Endothelial cell (in vitro differentiated cells): Measurements from ENCODE around the gene DNHD1. TPM values are rescaled to one million over a fixed set of nuclear protein-coding genes. Genes with fewer than 3 reads are reported as not detected.

Experiments used
- DNase-seq: peaks from one replicate; pipeline ENCODE4 v3.0.0; 2021; ENCODE audit warnings: low spot score
- H3K27ac Mint-ChIP-seq: one replicate; pipeline ENCODE4 v1.8.0; 2021; ENCODE audit warnings: mixed read lengths, inconsistent platforms; ENCODE audit not compliant: unreplicated experiment
- H3K27me3 Mint-ChIP-seq: one replicate; pipeline ENCODE4 v1.8.0; 2021; ENCODE audit warnings: mild to moderate bottlenecking, moderate library complexity, mixed read lengths, inconsistent platforms; ENCODE audit not compliant: unreplicated experiment
- H3K36me3 Mint-ChIP-seq: one replicate; pipeline ENCODE4 v1.8.0; 2021; ENCODE audit warnings: mild to moderate bottlenecking, low read depth, mixed read lengths, inconsistent platforms; ENCODE audit not compliant: unreplicated experiment
- H3K4me1 Mint-ChIP-seq: one replicate; pipeline ENCODE4 v1.8.0; 2021; ENCODE audit warnings: mild to moderate bottlenecking, mixed read lengths, inconsistent platforms; ENCODE audit not compliant: unreplicated experiment
- H3K4me3 Mint-ChIP-seq: one replicate; pipeline ENCODE4 v1.8.0; 2021; ENCODE audit warnings: mild to moderate bottlenecking, mixed read lengths, inconsistent platforms; ENCODE audit not compliant: unreplicated experiment
- H3K9me3 Mint-ChIP-seq: one replicate; pipeline ENCODE4 v1.8.0; 2021; ENCODE audit warnings: mixed read lengths, inconsistent platforms; ENCODE audit not compliant: unreplicated experiment
- CTCF ChIP-seq: fragments of 200-600 bp; sonication (generic); IDR thresholded peaks from one replicate; pipeline ENCODE4 v1.5.0; 2021; ENCODE audit warnings: antibody characterized with exemption; ENCODE audit not compliant: unreplicated experiment
- long read RNA-seq: library from polyadenylated mRNA; unstranded; transcript quantifications from one replicate; pipeline ENCODE4 v2.0.0, GENCODE V29; 2020; ENCODE audit not compliant: unreplicated experiment
- total RNA-seq: library from RNA; stranded (reverse); fragmentation: NEBNext Ultra II Directional; extraction: Animal tissue kit (Norgen Biotek cat#: 25700); gene quantifications from one replicate; pipeline ENCODE4 v1.2.1, GENCODE V29; 2021; ENCODE audit not compliant: unreplicated experiment

The DNHD1 gene
- total RNA-seq, result 8.5 TPM
- long read RNA-seq, result 0 reads

GRCh38 chr11:6497069-6497839 lies at the start of gene DNHD1:
Gene DNHD1, plus strand, starts transcription at chr11:6497280. Its CDS starts 936 bp downstream, at chr11:6498216.
- H3K27me3 Mint-ChIP-seq, result peaks cover 4% of the 10 kb centered on the region
- peaks cover 3% of the 10 kb centered on the region for H3K4me1 Mint-ChIP-seq
- no peaks in the 10 kb centered on the region for H3K9me3 Mint-ChIP-seq
- H3K27ac Mint-ChIP-seq, result no peak within 1 kb of the TSS
- peaks cover 12% of the 10 kb centered on the region for H3K36me3 Mint-ChIP-seq
- peak within 1 kb of the TSS; percentile 48 for H3K4me3 Mint-ChIP-seq
- DNase-seq, result peak; percentile 21
- no peak for TF ChIP-seq CTCF

GRCh38 chr11:6448574-6448973 lies 48.5 kb upstream of the DNHD1 start:
- Mint-ChIP-seq H3K9me3 (no peaks in the 10 kb centered on the region), H3K27me3 (peaks cover 1% of the 10 kb centered on the region), H3K27ac (no peak overlapping the region), H3K4me1 (peaks cover 6% of the 10 kb centered on the region), H3K36me3 (peaks cover 3% of the 10 kb centered on the region), H3K4me3 (no peak overlapping the region)
- no peak for DNase-seq
- TF ChIP-seq CTCF, result no peak

- H3K36me3 Mint-ChIP-seq, result peaks cover 22% of the 10 kb centered on the region
- no peak overlapping the region for H3K27ac Mint-ChIP-seq
- H3K4me1 Mint-ChIP-seq, result no peaks in the 10 kb centered on the region
- no peak for TF ChIP-seq CTCF
- H3K9me3 Mint-ChIP-seq, result no peaks in the 10 kb centered on the region
- H3K27me3 Mint-ChIP-seq, result peaks cover 1% of the 10 kb centered on the region
- H3K4me3 Mint-ChIP-seq, result no peak overlapping the region
- DNase-seq, result no peak
Observed at GRCh38 chr11:6452219-6452618, 44.9 kb upstream of the DNHD1 start.

- H3K27me3 Mint-ChIP-seq, result peaks cover 2% of the 10 kb centered on the region
- DNase-seq, result no peak
- no peaks in the 10 kb centered on the region for H3K4me1 Mint-ChIP-seq
- no peak for TF ChIP-seq CTCF
- H3K4me3 Mint-ChIP-seq, result no peak overlapping the region
- no peak overlapping the region for H3K27ac Mint-ChIP-seq
- peaks cover 22% of the 10 kb centered on the region for H3K36me3 Mint-ChIP-seq
- H3K9me3 Mint-ChIP-seq, result no peaks in the 10 kb centered on the region
Observed at GRCh38 chr11:6453152-6453551, 43.9 kb upstream of the DNHD1 start.

- TF ChIP-seq CTCF, result no peak
- H3K27ac Mint-ChIP-seq, result no peak overlapping the region
- H3K9me3 Mint-ChIP-seq, result no peaks in the 10 kb centered on the region
- DNase-seq, result no peak
- peaks cover 4% of the 10 kb centered on the region for H3K27me3 Mint-ChIP-seq
- no peaks in the 10 kb centered on the region for H3K4me1 Mint-ChIP-seq
- no peak overlapping the region for H3K4me3 Mint-ChIP-seq
- H3K36me3 Mint-ChIP-seq, result peaks cover 23% of the 10 kb centered on the region
Observed at GRCh38 chr11:6455070-6455469, 42.0 kb upstream of the DNHD1 start.
